Limb (tissue), 2 donors: Measurements from ENCODE around the gene LRRC47.
A peak's percentile ranks its signal among the peaks of the same experiment; 100 is the strongest.

Experiments
- DNase-seq, 2 donors: peaks; one replicate each; pipeline ENCODE4 v3.0.0-alpha.2; 2016; ENCODE audit errors: extremely low spot score in 2 of 2

Gene LRRC47

DNA sequence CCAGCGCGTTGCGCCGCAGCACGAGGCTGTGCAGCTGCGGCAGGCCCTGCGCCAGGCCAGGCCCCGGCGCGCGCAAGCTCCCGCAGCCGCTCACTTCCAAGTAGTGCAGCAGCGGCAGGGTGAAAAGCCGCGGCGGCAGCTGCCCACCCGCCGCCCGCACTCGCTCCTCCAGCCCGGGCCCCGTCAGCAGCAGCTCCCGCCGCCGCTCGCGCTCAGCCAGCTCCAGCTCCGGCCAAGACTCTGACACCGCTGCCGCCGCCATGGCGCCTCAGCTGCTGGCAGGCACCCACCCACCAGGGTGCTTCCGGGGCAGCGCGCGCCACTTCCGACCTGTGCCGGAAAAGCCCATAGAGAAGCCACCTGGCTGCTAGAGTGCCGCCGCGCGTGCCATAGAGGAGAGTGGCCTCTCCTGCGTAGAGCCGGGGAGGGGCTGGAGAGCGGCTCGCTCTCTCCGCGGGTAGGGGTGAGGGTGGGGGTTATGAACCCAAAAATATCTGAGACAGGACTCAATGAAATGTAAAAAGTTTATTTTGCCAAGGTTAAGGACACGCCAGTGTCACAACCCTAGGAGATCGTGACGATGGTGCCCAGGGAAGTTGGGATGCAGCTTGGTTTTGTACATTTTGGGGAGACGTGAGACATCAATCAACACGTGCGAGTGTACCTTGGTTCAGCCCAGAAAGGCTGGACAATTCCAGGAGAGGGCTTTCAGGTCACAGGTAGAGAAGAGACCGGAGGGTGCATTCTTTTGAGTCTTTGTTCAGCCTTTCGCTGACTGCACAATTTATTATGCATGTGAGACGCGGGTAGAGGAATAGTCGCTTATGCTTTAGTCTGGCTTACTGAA, at the start of gene LRRC47:
Gene LRRC47, minus strand, starts transcription at position 284 of the 847 bp plus-strand sequence. Its CDS starts 22 bp downstream, at position 262.
- peak; percentile 92 to 96 for DNase-seq

DNA sequence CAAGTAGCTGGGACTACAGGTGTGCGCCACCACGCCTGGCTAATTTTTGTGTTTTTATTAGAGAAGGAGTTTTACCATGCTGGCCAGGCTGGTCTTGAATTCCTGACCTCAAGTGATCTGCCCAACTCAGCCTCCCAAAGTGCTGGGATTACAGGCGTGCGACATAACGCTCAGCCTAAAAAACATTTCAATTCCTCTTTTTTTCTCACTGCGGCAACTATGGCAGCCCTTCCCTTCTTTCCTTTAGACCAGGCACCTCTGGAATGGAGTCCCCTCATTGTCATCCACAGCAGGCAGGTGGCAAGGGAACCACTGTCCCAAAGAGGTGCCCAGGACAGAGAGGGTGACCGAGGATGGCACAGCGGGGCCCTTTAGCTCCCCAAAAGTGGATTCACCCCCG, 46.6 kb upstream of the LRRC47 start:
- no peak for DNase-seq

DNA sequence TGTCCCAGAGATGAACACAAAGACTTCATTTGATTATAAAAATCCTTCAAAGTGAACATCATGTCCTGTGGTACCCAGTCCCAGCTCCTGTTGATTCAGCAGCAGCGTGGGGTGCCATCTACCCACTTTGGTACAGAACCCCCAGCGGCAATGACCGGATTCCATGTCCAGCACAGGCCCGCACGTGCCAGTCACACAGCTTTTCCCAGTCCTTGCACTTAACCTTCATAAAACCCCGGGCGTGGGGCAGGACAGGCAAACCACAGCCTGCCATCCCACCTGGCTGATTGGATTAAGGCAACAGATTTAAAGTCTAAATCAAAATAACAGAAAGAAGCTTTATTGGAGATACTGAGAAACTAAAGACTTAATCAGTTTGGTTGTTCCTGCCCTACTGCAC, 45.2 kb upstream of the LRRC47 start:
- no peak for DNase-seq

DNA sequence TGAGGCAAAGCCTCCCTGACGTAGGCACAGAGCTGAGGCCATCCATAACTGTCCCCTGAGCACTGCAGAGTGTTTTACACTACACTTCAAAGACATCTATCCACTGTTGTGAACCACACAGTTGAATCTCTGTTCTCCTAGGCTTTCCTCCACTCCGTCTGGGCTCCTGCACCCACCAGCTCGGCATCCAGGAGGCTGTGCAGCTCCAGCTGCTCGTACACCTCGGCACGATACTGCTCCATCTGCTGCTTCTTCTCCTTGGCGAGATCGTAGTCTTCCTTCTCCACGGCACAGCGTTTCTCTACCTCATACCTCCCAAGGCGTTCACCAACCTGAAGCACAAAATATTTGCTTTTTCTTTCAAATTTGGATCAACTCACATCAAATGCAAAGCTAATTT, 42.5 kb upstream of the LRRC47 start:
- DNase-seq, result no peak

DNA sequence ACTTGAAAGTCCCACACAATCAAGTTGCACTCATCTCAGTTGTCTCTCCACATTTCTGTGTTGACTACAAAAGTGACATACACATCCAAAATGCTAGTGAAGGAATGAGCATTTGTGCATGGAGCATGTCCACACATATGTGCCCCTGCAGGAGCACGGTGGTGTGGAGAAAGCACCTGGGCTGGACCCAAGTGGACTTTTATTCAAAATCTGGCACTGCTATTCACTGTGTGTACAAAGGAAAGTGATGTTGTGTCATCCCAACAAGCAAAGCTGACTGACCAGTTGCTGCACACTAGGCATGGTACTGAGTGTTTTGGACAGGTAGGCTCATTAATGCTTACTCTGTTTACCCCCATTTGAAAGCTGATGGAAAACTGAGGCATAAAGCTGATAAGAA, 41.4 kb upstream of the LRRC47 start:
- DNase-seq, result no peak

DNA sequence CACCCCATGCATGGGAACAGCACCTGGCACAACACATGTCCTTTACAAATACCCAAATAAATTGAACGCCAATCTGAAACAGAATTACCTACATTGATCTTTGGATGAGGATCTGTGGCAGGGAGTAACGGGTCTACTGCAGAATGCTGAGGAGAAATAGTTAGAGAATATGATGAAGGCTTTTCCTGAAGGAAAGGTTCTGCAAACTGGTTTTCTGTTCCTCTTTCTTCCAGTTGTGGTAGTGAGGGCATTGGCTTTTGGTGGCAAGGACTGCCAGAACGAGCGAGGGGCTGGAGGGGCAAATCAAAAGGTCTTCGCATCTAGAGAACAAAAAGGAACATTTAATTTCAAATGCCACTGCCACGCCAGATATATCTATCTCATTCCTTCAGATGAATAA, 40.9 kb upstream of the LRRC47 start:
- DNase-seq, result no peak

DNA sequence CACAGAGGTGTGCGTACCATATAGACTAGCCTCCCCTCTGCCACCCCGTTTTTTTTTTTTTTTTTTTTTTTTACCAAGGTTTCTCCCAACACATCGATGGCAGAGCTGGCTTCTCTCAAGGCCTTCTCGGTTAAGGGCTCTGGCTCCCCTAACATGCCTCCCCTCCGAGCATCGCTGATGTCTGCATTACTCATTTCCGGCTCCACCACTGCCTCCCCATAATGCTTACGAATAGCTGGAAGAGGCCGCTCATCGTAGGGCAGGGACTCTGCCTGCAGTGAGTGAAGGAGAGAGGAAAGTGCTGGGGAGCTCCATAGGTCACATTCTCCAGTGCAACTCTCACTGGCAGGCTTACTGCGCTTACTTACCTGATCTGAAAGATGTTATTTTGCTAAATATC, 40.1 kb upstream of the LRRC47 start:
- no peak for DNase-seq

DNA sequence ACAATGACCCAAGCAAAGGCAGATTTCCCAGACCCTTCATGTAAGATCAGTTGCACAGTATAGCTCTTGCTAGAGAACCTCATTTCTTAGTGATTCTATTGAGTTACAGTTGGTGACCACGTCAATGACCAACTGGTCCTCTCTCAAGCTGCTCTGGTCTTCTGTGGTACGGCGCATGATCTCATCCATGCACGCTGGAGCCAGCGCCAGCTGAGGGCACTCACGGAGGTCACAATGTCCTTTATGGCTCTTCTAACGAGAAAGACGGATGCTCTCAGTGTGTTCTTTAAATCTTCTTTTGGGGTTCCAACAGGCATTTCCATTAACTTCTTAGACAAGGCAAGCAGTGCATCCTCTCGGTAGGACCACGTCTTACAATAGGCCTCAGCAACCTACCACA, 38.4 kb upstream of the LRRC47 start:
- no peak for DNase-seq

DNA sequence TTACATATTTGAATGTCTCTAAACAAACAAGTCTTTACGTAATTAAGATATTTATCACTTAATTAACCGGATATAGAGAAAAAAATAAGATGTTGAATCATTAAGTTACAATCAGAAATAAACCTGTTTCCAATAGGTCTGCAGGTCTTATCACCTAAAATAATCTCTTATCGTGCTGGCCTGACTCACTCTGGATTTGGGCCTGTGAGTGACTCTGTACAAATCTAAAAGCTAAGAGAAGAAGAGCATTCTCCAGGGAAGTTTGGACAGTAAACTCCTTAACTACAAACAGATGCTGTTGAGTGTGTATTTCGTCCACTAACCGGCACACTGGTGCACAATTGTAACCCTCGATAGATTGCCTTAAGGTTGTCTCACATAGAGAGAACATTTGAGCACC, 35.4 kb upstream of the LRRC47 start:
- no peak for DNase-seq

DNA sequence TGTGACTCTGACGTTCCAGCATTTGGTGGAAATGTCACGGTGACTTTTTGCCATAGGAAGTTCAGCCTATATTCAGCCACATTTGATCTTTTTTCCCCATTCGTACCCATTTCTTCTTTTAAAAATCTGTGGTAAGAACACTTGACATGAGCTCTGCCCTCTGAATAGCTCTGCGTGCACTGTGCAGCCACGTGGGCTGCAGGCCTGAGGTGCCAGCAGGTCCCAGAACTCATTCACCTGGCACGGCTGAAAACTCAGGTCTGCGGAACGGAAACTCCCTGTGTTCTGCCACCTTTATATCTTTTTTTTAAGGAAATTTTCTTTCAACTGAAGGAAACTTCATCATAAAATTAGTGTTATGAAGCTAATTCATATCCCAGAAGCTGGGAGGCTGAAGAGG, 32.1 kb upstream of the LRRC47 start:
- DNase-seq, result no peak

DNA sequence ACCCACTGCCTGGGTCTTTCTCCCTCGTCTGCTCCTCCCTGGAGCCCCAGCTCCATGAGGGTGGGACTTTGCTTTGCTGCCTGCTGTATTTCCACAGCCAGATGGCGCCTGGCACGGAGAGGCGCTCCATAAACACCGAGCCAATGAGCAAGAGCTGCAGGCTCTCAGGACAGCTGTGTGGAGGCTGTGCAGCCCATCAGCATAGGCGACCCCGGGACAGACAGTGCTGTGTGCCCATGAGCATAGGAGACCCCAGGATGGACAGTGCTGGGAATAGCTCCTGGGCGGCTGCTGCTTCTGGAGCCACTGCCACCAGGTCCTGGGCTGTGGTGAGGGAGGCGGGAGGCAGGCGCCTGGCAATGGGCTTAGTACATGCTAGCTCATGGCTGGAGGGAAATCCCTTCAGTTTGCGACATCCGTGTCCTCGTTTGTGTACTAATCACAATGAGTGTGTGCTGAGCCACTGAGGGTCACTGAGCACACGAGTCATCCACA, 31.6 kb upstream of the LRRC47 start:
- no peak for DNase-seq

DNA sequence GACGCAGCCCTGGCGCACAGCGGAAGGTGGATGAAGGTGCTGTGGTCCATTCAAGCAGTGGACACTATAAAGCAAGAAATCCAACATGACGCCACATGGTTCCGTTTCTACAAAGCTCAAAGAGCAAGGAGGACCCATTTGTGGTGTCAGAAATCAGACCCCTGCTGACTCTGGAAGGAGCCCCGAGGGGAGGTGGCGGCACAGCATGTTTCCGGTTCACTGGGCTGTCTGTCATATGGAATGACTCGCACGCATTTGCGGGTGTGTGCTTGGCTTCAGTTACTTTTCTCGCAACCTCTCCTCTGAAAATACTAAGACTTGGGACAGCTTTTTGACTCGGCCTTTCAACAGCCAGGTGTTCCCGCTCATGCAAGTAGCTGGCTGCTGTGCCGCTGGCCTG, 29.1 kb upstream of the LRRC47 start:
- no peak for DNase-seq

DNA sequence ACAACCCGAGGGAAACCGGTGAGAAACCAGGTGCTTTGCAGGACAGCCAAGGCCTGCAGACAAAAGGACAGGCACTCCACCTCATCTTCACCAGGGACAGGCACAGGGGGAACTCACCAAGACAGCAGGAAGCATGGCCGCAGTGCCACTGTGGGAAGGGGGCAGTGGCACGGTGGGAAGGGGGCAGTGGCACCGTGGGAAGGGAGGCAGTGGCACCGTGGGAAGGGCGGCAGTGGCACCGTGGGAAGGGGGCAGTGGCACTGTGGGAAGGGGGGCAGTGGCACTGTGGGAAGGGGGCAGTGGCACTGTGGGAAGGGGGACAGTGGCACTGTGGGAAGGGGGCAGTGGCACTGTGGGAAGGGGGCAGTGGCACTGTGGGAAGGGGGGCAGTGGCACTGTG, 28.4 kb upstream of the LRRC47 start:
- no peak for DNase-seq

DNA sequence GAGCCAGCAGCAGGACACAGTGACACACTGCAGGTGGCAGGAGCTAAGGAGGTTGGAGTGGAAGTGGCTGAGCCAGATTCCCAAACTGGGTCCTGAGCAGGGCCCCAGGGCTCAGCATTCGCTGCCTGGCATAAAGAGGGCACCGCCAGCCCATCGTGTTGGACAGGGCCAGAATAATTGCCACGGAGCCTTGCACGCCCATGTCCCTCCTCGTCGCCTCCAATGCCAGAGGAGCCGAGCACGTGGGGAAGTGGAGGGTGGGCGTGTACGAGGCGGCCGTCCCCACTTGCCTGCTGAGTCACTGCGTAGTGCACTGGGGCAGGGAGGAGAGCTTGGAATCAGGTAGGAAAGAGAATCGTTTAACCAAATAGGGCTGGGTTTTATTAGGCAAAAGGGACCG, 26.1 kb upstream of the LRRC47 start:
- DNase-seq, result no peak

DNA sequence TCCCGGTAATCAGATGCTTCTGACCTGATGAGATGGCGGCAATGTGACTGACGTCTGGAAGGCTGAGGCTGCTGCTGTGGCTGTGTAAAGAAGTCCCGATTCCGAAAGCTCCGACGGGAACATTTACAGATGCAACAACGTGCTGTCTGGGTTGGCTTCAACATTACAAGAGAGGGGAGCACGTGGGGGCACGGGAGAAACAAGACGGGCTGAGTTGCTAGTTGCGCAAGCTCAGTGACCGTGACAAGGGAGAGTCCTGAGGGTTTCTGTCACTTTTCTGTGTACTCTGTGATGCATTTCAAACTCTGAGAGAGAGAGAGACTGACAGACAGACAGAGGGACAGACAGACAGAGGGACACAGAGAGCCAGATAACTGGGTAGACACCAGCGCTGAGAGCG, 25.6 kb upstream of the LRRC47 start:
- DNase-seq, result no peak

DNA sequence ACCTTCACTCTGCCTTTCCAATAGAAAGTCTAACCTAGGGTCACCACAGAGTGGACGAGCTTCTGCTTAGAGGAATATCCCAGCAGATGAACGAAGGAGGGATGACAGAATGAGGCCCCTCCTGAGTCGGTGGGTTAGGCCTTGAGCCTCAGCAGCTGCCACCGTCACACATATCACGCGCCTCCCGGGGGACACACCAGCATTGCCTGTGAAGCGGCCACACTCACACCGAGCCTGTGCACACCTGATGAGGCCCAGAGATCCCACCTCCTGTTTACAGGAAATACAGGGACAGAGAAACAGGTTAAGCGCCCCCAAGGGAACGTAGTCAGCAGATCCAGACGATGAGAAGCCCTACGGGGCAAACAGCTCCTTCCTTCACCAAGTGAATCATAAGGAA, 25.1 kb upstream of the LRRC47 start:
- DNase-seq, result peak in 1 of 2 donors; percentile 60

DNA sequence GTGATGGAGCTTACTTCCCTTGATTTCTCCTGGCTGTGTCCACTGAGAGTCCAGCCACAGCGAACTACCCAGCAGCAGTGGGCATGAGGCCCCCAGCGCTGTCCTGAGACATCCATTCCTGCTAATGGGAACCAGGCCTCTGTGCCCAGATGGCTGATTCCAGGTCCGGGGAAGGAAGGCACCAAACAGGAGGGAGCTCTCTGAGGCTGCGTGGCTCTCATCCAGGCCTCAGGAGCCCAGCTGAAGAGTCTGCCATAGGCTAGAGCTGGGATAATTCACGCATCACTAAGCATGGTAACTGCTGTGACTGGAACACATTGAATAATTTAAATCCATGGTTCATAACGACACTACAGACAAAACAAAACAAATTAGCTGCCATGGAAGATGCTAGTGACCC, 24.7 kb upstream of the LRRC47 start:
- peak in 1 of 2 donors; percentile 20 for DNase-seq

DNA sequence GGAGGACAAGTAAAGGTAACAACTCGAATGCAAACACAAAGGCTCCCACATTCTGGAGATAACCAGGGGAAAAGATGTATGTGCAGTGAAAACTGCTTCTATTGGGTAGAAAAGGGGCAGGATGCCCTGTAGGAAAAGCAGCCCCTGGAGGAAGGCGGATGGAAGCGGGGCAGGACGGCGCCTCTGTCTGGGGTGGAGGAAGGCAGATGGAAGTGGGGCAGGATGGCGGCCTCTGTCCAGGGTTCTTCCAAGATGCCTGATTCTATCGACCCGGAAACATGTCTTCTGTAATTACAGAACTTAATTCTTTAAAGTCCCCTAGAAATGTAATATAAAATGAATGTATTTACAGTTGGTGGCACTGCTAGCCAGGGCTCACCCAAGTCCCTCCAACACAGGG, 24.0 kb upstream of the LRRC47 start:
- DNase-seq, result no peak

DNA sequence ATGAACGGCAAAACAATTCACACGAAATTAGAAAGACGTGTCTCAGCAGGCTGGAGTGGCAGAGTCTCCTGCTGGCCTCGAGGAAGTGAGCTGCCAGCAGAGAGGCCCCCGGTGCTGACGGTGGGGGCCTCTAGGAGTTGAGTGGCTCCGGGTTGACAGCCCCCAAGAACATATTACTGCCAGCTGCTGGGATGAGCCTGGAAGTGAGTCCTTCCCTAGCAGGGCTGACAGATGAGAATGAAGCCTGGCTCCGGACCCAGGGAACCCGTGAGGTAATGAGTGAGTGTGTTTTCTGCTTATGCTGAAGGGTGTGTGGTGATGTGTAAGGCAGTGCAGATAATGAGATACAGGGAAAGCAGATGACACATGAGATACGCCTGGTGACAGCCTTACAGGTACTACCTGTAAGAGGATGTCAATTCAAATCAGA, 23.5 kb upstream of the LRRC47 start:
- DNase-seq, result no peak

DNA sequence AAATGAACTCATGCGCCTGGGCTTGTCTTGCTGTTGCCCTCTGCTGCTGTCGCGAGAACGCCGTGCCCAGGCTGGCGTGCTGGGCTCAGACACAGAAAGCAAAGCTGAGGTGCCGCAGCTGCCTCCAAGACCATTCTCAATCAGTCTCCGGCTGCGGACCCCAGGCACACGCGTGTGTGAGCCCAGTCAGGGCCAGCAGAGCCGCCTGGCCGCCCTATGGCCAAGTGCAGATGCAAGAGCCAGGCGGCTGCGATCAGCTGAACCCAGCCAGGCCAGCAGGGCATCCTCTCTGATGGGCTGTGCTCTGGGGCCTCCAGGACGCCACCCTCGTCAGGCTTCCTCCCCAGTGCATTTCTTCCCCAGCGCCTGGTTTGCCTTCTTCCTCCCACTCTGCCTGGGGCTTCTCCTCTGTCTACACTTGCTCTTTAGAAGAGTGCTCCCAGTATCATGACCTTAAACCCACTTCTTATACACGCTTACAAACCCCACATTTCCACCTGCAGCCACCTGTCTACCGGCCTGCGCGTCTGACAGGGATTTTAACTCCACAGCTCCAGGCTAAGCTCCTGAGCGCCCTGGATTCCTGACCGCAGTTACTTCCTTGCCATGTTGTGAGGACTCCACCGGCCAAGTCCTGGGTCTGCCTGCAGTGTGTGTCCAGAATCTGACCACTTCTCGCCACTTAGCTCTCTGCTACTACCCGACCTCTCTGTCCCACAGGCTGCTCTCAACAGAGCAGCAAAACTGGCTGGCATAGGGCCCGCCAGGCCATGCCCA, 21.7 kb upstream of the LRRC47 start:
- DNase-seq, result no peak

DNA sequence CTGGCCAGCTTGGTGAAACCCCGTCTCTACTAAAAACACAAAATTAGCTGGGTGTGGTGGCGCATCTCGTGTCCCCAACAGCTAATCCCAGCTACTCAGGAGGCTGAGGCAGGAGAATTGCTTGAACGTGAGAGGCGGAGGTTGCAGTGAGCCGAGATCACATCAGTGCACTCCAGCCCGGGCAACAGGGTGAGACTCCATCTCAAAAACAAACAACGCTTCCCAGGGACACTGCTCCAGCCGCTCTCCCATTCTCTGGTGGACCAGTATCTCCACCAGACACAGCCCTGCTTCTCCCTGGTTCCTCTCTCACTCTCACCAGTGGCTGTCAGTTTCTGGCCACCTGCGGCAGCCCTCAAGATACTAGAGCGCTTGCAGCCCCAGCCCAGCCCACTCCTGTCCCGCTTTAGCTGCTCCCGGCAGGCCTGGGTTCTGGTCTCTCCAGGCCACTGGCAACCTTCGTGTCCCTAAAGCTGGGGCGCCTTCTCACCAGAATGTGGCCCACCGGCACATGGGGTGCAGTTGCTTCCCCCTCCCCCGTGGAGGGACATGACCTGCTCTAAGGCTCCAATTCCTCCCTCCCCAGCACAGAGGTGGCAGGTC, 20.9 kb upstream of the LRRC47 start:
- no peak for DNase-seq
